HepG2 (cell line): ENCODE data around the gene LDLRAD4. TPM values are rescaled to one million over a fixed set of nuclear protein-coding genes. Genes with fewer than 3 reads are reported as not detected.

Experiments used
- ATAC-seq: fragments of 200-7000 bp; cut with Tn5 transposase; 3 replicates; pipeline ENCODE4 v1.9.1; 2020; ENCODE audit warnings: mild to moderate bottlenecking, moderate library complexity
- BruUV-seq: library from RNA; stranded (reverse); fragments of 400-500 nt; replicated peaks from 2 replicates; lab custom pipeline; 2021; lab: Mats Ljungman, UMichigan
- CTCF ChIA-PET: fragments of 300-600 bp; formaldehyde crosslinking; extraction: SDS; loops from one replicate; lab custom pipeline; 2021; ENCODE audit warnings: low total read pairs, inconsistent platforms, low intra/inter-chr PET ratio; lab: Yijun Ruan, JAX
- POLR2A ChIA-PET: fragments of 350-600 bp; sonication (Branson Sonifier 250); formaldehyde crosslinking; loops from one replicate; lab custom pipeline; 2020; ENCODE audit warnings: antibody characterized with exemption, inconsistent platforms; lab: Yijun Ruan, JAX
- DNase-seq: peaks from one replicate; pipeline ENCODE4 v3.0.0-alpha.2; 2015; ENCODE audit warnings: low spot score
- FAIRE-seq: peaks from 3 replicates; lab custom pipeline; 2011; peaks lifted over from hg19 to GRCh38; lab: Jason Lieb, UNC
- H2AFZ ChIP-seq: one replicate; pipeline ENCODE4 v1.6.1; 2011; ENCODE audit warnings: low read length, inconsistent platforms
- H3K27ac ChIP-seq: fragments of 300-600 bp; 3 replicates; pipeline ENCODE4 v1.8.0; 2011; ENCODE audit warnings: mixed run types, mild to moderate bottlenecking, mixed read lengths, low read length, inconsistent platforms; ENCODE audit not compliant: insufficient read depth; ENCODE audit errors: extremely low read length
- H3K27me3 ChIP-seq, 2 experiments: fragments of 200-600 bp in 1 of 2; 2 replicates in 1 of 2; 3 replicates in 1 of 2; pipeline versions ENCODE4 v1.6.0 to v1.8.0; 2011; ENCODE audit warnings: low read length in 2 of 2, mild to moderate bottlenecking in 2 of 2, moderate library complexity in 2 of 2, inconsistent platforms in 1 of 2; ENCODE audit not compliant: insufficient read depth in 2 of 2, control insufficient read depth in 1 of 2
- H3K36me3 ChIP-seq, 2 experiments: fragments of 200-600 bp in 1 of 2; replicated peaks in 1 of 2; 2 replicates in 1 of 2; 3 replicates in 1 of 2; pipeline versions ENCODE4 v1.5.1 to v1.8.0; 2011; ENCODE audit warnings: low read length in 2 of 2, inconsistent platforms in 1 of 2; ENCODE audit not compliant: insufficient read depth in 2 of 2, control insufficient read depth in 1 of 2
- H3K4me1 ChIP-seq: 2 replicates; pipeline ENCODE4 v1.5.1; 2012; ENCODE audit warnings: low read length, inconsistent platforms; ENCODE audit not compliant: insufficient read depth
- H3K4me2 ChIP-seq: 2 replicates; pipeline ENCODE4 v1.6.0; 2011; ENCODE audit warnings: low read depth, low read length, inconsistent platforms
- H3K4me3 ChIP-seq, 3 experiments: fragments of 200-600 bp in 1 of 3; sonication (generic), shearing (Covaris generic) in 1 of 3; replicated peaks in 1 of 3; 2 replicates each; pipeline ENCODE4 v1.5.1; 2011 to 2016; ENCODE audit warnings: low read length in 3 of 3, inconsistent platforms in 2 of 3, low read depth in 2 of 3, mild to moderate bottlenecking in 2 of 3, control low read depth in 1 of 3, mixed read lengths in 1 of 3; ENCODE audit not compliant: insufficient read depth in 1 of 3
- H3K79me2 ChIP-seq: one replicate; pipeline ENCODE4 v1.6.1; 2011; ENCODE audit warnings: low read length, inconsistent platforms; ENCODE audit not compliant: insufficient read depth
- H3K9ac ChIP-seq: 2 replicates; pipeline ENCODE4 v1.6.0; 2011; ENCODE audit warnings: mild to moderate bottlenecking, low read depth, low read length, inconsistent platforms; ENCODE audit not compliant: insufficient read depth
- H3K9me3 ChIP-seq: 2 replicates; pipeline ENCODE4 v1.5.1; 2012; ENCODE audit warnings: mild to moderate bottlenecking, low read length
- H4K20me1 ChIP-seq: 2 replicates; pipeline ENCODE4 v1.6.0; 2011; ENCODE audit warnings: inconsistent platforms, mild to moderate bottlenecking, low read length, moderate library complexity; ENCODE audit not compliant: insufficient read depth
- EED ChIP-seq: sonication (generic); formaldehyde crosslinking; IDR thresholded peaks from 2 replicates; pipeline ENCODE4 v1.5.0; 2020; ENCODE audit warnings: mild to moderate bottlenecking, missing genetic modification reagents
- JARID2 ChIP-seq: sonication (generic); formaldehyde crosslinking; IDR thresholded peaks from 2 replicates; pipeline ENCODE4 v1.8.1; 2023; ENCODE audit warnings: missing genetic modification reagents, inconsistent platforms; ENCODE audit not compliant: insufficient replicate concordance
- JUND ChIP-seq: sonication (generic); formaldehyde crosslinking; IDR thresholded peaks from 2 replicates; pipeline ENCODE4 v1.8.0; 2022; ENCODE audit warnings: mild to moderate bottlenecking, missing genetic modification reagents
- KDM2A ChIP-seq: sonication (generic); formaldehyde crosslinking; IDR thresholded peaks from 2 replicates; pipeline ENCODE4 v1.4.0; 2020; ENCODE audit warnings: low read depth, missing genetic modification reagents, borderline replicate concordance
- MEIS1 ChIP-seq: sonication (generic); formaldehyde crosslinking; IDR thresholded peaks from 2 replicates; pipeline ENCODE4 v1.9.0; 2021; ENCODE audit warnings: mild to moderate bottlenecking, missing genetic modification reagents, moderate library complexity, borderline replicate concordance
- PLSCR1 ChIP-seq: sonication (generic); formaldehyde crosslinking; IDR thresholded peaks from 2 replicates; pipeline ENCODE4 v1.5.0; 2020; ENCODE audit warnings: missing genetic modification reagents, mild to moderate bottlenecking, borderline replicate concordance
- SMC3 ChIP-seq: IDR thresholded peaks from 2 replicates; pipeline ENCODE4 v1.6.1; 2011; ENCODE audit warnings: low read length, improper control_type of control experiment
- ZBTB14 ChIP-seq: sonication (generic); formaldehyde crosslinking; IDR thresholded peaks from 2 replicates; pipeline ENCODE4 v1.4.0; 2020; ENCODE audit warnings: missing genetic modification reagents
- ZNF337 ChIP-seq: sonication (generic); formaldehyde crosslinking; IDR thresholded peaks from 2 replicates; pipeline ENCODE4 v1.5.1; 2020; ENCODE audit warnings: missing genetic modification reagents, low read depth, mild to moderate bottlenecking, borderline replicate concordance
- ZNF362 ChIP-seq: sonication (generic); formaldehyde crosslinking; IDR thresholded peaks from 2 replicates; pipeline ENCODE4 v1.4.0; 2020; ENCODE audit warnings: missing genetic modification reagents, mild to moderate bottlenecking, borderline replicate concordance
- ZNF577 ChIP-seq: sonication (generic); formaldehyde crosslinking; IDR thresholded peaks from 2 replicates; pipeline ENCODE4 v1.4.0; 2020; ENCODE audit warnings: mild to moderate bottlenecking, low read depth, missing genetic modification reagents, borderline replicate concordance
- ZSCAN21 ChIP-seq: sonication (generic); formaldehyde crosslinking; IDR thresholded peaks from 2 replicates; pipeline ENCODE4 v1.8.0; 2022; ENCODE audit warnings: mild to moderate bottlenecking, missing genetic modification reagents, moderate library complexity, borderline replicate concordance
- ZXDC ChIP-seq: sonication (generic); formaldehyde crosslinking; IDR thresholded peaks from 2 replicates; pipeline ENCODE4 v1.5.0; 2020; ENCODE audit warnings: mild to moderate bottlenecking, missing genetic modification reagents
- WGBS: methylation state at CpG from one replicate; pipeline ENCODE4 v1.1.6; 2017; ENCODE audit warnings: low lambda C conversion rate; 5-methylcytosine and 5-hydroxymethylcytosine counted together
- in situ Hi-C: cut with HindIII; loops from 2 replicates; pipeline ENCODE4 v1.10.0; 2017; ENCODE audit warnings: low pct_unique_long_range_greater_than_20kb; ENCODE audit not compliant: extremely low pct_ligation_motif_present
- intact Hi-C: fragments of 100-400 bp; cut with micrococcal nuclease; formaldehyde crosslinking; loops from one replicate; pipeline ENCODE4 v1.10.0; 2022; ENCODE audit not compliant: unreplicated experiment
- polyA plus RNA-seq, 8 experiments: library from polyadenylated mRNA; depleted of rRNA in 3 of 8; stranded (reverse) in 7 of 8; unstranded in 1 of 8; fragments of >200 nt; fragmentation: Illumina TruSeq in 4 of 8; extraction: Trizol in 4 of 8; gene quantifications; 2 replicates each; pipeline versions ENCODE4 v1.2.1 to v1.2.3, GENCODE V29; 2011 to 2016; ENCODE audit warnings: low read depth in 4 of 8, missing spikeins in 1 of 8, mixed read lengths in 1 of 8; ENCODE audit not compliant: insufficient read depth in 1 of 8
- total RNA-seq, 5 experiments: library from RNA; depleted of rRNA; stranded (reverse); fragments of >200 nt; fragmentation: Illumina TruSeq; extraction: Trizol; gene quantifications; 2 replicates each; pipeline ENCODE4 v1.2.3, GENCODE V29; 2016; ENCODE audit warnings: low read depth in 1 of 5

Gene LDLRAD4
- total and polyA plus RNA-seq, 2 of the 13 experiments (the other 11 are each of a cell fraction or from before 2014, with no cell fraction given) = 13.6 to 20.9 TPM

GRCh38 chr18:13514558-13514957, 296.0 kb downstream of the LDLRAD4 start:
- intact Hi-C loops = no loop called here
- Histone ChIP-seq H3K79me2 (no peaks in the 10 kb centered on the region), H2AFZ (no peak overlapping the region), H3K9me3 (no peaks in the 10 kb centered on the region), H3K4me2 (no peak overlapping the region), H3K4me3 (no peak overlapping the region), H3K27ac (no peak overlapping the region), H3K4me1 (peaks cover 34% of the 10 kb centered on the region), H4K20me1 (no peaks in the 10 kb centered on the region), H3K27me3 (no peaks in the 10 kb centered on the region), H3K9ac (no peak overlapping the region), H3K36me3 (no peaks in the 10 kb centered on the region)
- no TSS peak for BruUV-seq
- ChIA-PET POLR2A (no interaction called here), CTCF (no interaction called here)
- FAIRE-seq (no peak), DNase-seq (no peak), ATAC-seq (no peak)
- in situ Hi-C loops = no loop called here
- 79% methylated on average over 4 of the region's 4 CpGs for WGBS
- TF ChIP-seq MEIS1 (CRISPR knock-in tag) = no peak
- no peak for TF ChIP-seq SMC3
- TF ChIP-seq ZXDC (CRISPR knock-in tag) = no peak
- no peak for TF ChIP-seq JUND
- no peak for TF ChIP-seq EED (CRISPR knock-in tag)
- TF ChIP-seq ZNF577 (CRISPR knock-in tag) = no peak
- no peak for TF ChIP-seq KDM2A
- TF ChIP-seq ZNF337 (CRISPR knock-in tag) = no peak
- no peak for TF ChIP-seq JARID2 (CRISPR knock-in tag)
- no peak for TF ChIP-seq ZBTB14 (CRISPR knock-in tag)
- TF ChIP-seq ZNF362 (CRISPR knock-in tag) = no peak
- TF ChIP-seq PLSCR1 (CRISPR knock-in tag) = no peak
- no peak for TF ChIP-seq ZSCAN21 (CRISPR knock-in tag)
